OCI-LY7 (cell line): ENCODE results near the gene SCN10A. TPM values are rescaled to one million over a fixed set of nuclear protein-coding genes. Genes with fewer than 3 reads are reported as not detected.

Source experiments
- BruUV-seq: library from RNA; stranded (reverse); fragments of 400-500 nt; replicated peaks from 2 replicates; lab custom pipeline; 2021; lab: Mats Ljungman, UMichigan
- CTCF ChIA-PET: fragments of 300-600 bp; sonication (Branson Sonifier 250); formaldehyde crosslinking; loops from one replicate; lab custom pipeline; 2022; ENCODE audit warnings: antibody characterized with exemption; ENCODE audit not compliant: unreplicated experiment; lab: Charles Lee
- POLR2A ChIA-PET: fragments of 300-600 bp; sonication (Branson Sonifier 250); formaldehyde crosslinking; loops from one replicate; lab custom pipeline; 2022; ENCODE audit warnings: antibody characterized with exemption; lab: Charles Lee
- DNase-seq: peaks from one replicate; pipeline ENCODE4 v3.0.0-alpha.2; 2015; ENCODE audit warnings: low spot score
- H2AFZ ChIP-seq: fragments of 200-600 bp; sonication (generic), shearing (Covaris generic); 2 replicates; pipeline ENCODE4 v1.6.1; 2014; ENCODE audit warnings: mild to moderate bottlenecking, antibody characterized with exemption, low read length, moderate library complexity
- H3K27ac ChIP-seq: fragments of 200-600 bp; sonication (generic); 2 replicates; pipeline ENCODE4 v1.5.1; 2014; ENCODE audit warnings: mixed run types, low read depth, mild to moderate bottlenecking, moderate library complexity, low read length, inconsistent platforms; ENCODE audit not compliant: poor library complexity, severe bottlenecking
- H3K36me3 ChIP-seq: fragments of 200-600 bp; sonication (generic); 2 replicates; pipeline ENCODE4 v1.6.1; 2014; ENCODE audit warnings: mild to moderate bottlenecking, antibody characterized with exemption, low read length, moderate library complexity, mixed read lengths; ENCODE audit not compliant: insufficient read depth
- H3K4me1 ChIP-seq: fragments of 200-600 bp; sonication (generic); 2 replicates; pipeline ENCODE4 v1.5.1; 2014; ENCODE audit warnings: mild to moderate bottlenecking, low read length; ENCODE audit not compliant: insufficient read depth, poor library complexity, severe bottlenecking
- H3K4me2 ChIP-seq: fragments of 200-600 bp; sonication (generic); 2 replicates; pipeline ENCODE4 v1.6.1; 2014; ENCODE audit warnings: mild to moderate bottlenecking, low read length
- H3K4me3 ChIP-seq: fragments of 200-600 bp; sonication (generic); 2 replicates; pipeline ENCODE4 v1.5.1; 2014; ENCODE audit warnings: mild to moderate bottlenecking, low read depth, low read length; ENCODE audit not compliant: poor library complexity, severe bottlenecking
- H3K79me2 ChIP-seq: fragments of 200-600 bp; sonication (generic); 2 replicates; pipeline ENCODE4 v1.6.1; 2016; ENCODE audit warnings: low read depth, mild to moderate bottlenecking, low read length, moderate library complexity, mixed read lengths; ENCODE audit not compliant: insufficient read depth
- H3K9me2 ChIP-seq: fragments of 200-600 bp; sonication (generic); 2 replicates; pipeline ENCODE4 v1.6.1; 2016; ENCODE audit warnings: mild to moderate bottlenecking, low read length, mixed read lengths; ENCODE audit not compliant: insufficient read depth
- H3K9me3 ChIP-seq: fragments of 200-600 bp; sonication (generic); 2 replicates; pipeline ENCODE4 v1.6.1; 2014; ENCODE audit warnings: mild to moderate bottlenecking, mixed run types, low read length, mixed read lengths
- H4K20me1 ChIP-seq: fragments of 200-600 bp; sonication (generic); 2 replicates; pipeline ENCODE4 v1.6.1; 2014; ENCODE audit warnings: mild to moderate bottlenecking, antibody characterized with exemption, low read length, moderate library complexity, mixed read lengths; ENCODE audit not compliant: insufficient read depth
- EZH2phosphoT487 ChIP-seq: fragments of 200-600 bp; sonication (generic); IDR thresholded peaks from 2 replicates; pipeline ENCODE4 v1.6.1; 2018; ENCODE audit warnings: low read depth, borderline replicate concordance, mild to moderate bottlenecking, mixed run types, antibody characterized with exemption, low read length, moderate library complexity, mixed read lengths
- intact Hi-C: fragments of 100-400 bp; cut with micrococcal nuclease; formaldehyde crosslinking; loops from one replicate; pipeline ENCODE4 v1.10.0; 2022; ENCODE audit not compliant: unreplicated experiment
- total RNA-seq, 2 experiments: library from RNA; depleted of rRNA in 1 of 2; stranded (reverse); fragments of >200 nt in 1 of 2; shearing (Covaris generic) in 1 of 2; gene quantifications; 2 replicates each; pipeline ENCODE4 v1.2.3, GENCODE V29; 2014 to 2022
- TF ChIP-seq, protein P1 (sequence below): fragments of 200-600 bp; sonication (generic); conservative IDR thresholded peaks from 2 replicates; pipeline ENCODE4 v1.5.1; 2014; ENCODE audit warnings: mild to moderate bottlenecking, antibody characterized with exemption, low read length, moderate library complexity, mixed read lengths

The SCN10A gene
- total RNA-seq, 2 experiments from 2014 or later = not detected

DNA sequence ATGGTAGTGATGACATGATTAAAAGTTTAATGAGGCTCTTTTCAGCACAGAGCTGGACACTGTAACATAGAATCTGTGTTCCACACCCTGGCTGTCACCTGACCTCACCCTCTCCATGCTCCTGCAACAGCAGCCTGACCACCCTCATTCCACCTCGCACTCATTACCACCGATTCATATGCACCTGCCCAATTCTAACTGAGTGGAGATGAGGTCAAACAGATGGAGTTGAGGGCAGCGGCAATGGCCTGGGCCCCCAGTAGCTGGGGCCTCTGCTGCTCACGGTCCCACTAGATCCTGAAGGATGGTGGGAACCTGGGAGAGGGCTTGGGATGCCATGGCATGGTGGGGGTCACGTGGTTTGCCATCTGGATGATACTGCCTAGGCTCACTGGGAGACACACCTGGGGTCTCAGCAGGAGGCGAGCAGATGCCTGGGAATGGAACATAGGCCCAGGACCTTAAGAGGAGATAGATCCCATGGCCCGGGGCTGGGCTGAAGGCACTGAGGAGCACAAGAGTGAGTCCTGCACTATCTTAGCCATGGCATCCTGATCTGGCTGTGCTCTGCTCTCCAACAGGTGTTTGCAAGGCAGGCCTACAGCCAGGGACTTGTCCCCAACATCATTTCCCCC lies 167.9 kb downstream of the SCN10A start:
- POLR2A ChIA-PET = no interaction called here
- Histone ChIP-seq H3K4me3 (no peak overlapping the region), H3K4me2 (no peak overlapping the region), H3K4me1 (no peaks in the 10 kb centered on the region), H2AFZ (no peak overlapping the region), H3K79me2 (no peaks in the 10 kb centered on the region), H3K9me3 (no peaks in the 10 kb centered on the region), H3K36me3 (no peaks in the 10 kb centered on the region), H4K20me1 (no peaks in the 10 kb centered on the region), H3K27ac (no peak overlapping the region), H3K9me2 (no peaks in the 10 kb centered on the region)
- CTCF ChIA-PET = no interaction called here
- intact Hi-C loops = no loop called here
- DNase-seq = no peak
- TF ChIP-seq, protein P1, sequence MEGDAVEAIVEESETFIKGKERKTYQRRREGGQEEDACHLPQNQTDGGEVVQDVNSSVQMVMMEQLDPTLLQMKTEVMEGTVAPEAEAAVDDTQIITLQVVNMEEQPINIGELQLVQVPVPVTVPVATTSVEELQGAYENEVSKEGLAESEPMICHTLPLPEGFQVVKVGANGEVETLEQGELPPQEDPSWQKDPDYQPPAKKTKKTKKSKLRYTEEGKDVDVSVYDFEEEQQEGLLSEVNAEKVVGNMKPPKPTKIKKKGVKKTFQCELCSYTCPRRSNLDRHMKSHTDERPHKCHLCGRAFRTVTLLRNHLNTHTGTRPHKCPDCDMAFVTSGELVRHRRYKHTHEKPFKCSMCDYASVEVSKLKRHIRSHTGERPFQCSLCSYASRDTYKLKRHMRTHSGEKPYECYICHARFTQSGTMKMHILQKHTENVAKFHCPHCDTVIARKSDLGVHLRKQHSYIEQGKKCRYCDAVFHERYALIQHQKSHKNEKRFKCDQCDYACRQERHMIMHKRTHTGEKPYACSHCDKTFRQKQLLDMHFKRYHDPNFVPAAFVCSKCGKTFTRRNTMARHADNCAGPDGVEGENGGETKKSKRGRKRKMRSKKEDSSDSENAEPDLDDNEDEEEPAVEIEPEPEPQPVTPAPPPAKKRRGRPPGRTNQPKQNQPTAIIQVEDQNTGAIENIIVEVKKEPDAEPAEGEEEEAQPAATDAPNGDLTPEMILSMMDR = no peak
- TF ChIP-seq EZH2phosphoT487 = no peak
- no TSS peak for BruUV-seq

DNA sequence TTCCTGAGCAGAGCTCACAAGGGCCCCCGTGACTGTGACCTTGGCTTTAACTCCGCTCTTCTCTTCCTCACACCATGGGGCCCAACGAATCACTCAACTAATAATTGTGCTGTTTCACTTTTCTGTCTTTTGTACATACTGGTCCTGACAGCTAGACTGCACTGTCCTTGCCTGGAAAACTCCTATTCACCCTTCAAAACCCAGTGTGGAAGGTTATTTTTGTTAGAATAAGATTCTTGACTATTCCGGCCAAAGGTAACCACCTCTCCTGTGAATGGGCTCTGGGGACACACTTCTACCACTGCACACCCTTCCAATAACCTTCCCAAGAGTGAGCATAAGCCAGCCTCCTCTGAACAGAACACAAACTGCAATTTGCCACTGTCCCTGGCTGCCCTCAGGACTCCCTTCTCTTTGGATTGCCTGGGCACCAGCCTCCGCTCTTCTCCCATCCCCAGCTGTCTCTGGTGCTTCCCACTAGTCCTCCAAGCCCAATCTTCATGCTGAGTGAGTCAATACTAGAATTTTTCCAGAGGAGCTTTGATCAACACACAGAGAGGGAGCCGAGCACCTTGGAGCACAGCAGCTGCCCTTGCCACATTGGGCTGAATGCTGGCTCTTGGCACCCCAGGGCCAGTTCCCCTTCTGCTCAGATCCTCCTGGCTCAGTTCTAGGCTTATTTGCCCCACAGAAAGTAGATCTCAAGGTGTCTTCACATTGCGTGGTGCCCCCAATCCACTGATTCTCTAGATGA lies 168.6 kb downstream of the SCN10A start:
- H3K9me2 ChIP-seq = no peaks in the 10 kb centered on the region
- no TSS peak for BruUV-seq
- H3K4me3 ChIP-seq = no peak overlapping the region
- H3K36me3 ChIP-seq = no peaks in the 10 kb centered on the region
- no peaks in the 10 kb centered on the region for H3K9me3 ChIP-seq
- intact Hi-C loops = no loop called here
- H3K4me1 ChIP-seq = no peaks in the 10 kb centered on the region
- TF ChIP-seq EZH2phosphoT487 = no peak
- TF ChIP-seq, protein P1 = no peak
- no peaks in the 10 kb centered on the region for H3K79me2 ChIP-seq
- ChIA-PET CTCF (no interaction called here), POLR2A (no interaction called here)
- no peak overlapping the region for H3K27ac ChIP-seq
- H4K20me1 ChIP-seq = no peaks in the 10 kb centered on the region
- H3K4me2 ChIP-seq = no peak overlapping the region
- no peak for DNase-seq
- no peak overlapping the region for H2AFZ ChIP-seq

Other genes with a start within 250 kb of the SCN10A start
- not detected in 2 replicates for gene SCN5A, start 166.5 kb downstream of the SCN10A start, total RNA-seq (2014; rRNA removed; shearing (Covaris generic))
- gene SCN5A, start 166.5 kb downstream of the SCN10A start, total RNA-seq (2022) = not detected in 2 replicates
- gene SCN11A, start 235.7 kb upstream of the SCN10A start, total RNA-seq (2014; rRNA removed; shearing (Covaris generic)) = 0.25 TPM in 1 of 2 replicates, not detected in the other
- 0.13 and 0.22 TPM in 2 replicates for gene SCN11A, start 235.7 kb upstream of the SCN10A start, total RNA-seq (2022)
- gene WDR48, start 235.8 kb upstream of the SCN10A start, total RNA-seq (2014; rRNA removed; shearing (Covaris generic)) = 12.3 and 15.7 TPM in 2 replicates
- gene WDR48, start 235.8 kb upstream of the SCN10A start, total RNA-seq (2022) = 38.4 and 41.6 TPM in 2 replicates